ENCODE data around the gene C13orf42. TPM values are rescaled to one million over a fixed set of nuclear protein-coding genes. Genes with fewer than 3 reads are reported as not detected.

The C13orf42 gene
- total RNA-seq, 1 experiment from 2014 or later = not detected

DNA sequence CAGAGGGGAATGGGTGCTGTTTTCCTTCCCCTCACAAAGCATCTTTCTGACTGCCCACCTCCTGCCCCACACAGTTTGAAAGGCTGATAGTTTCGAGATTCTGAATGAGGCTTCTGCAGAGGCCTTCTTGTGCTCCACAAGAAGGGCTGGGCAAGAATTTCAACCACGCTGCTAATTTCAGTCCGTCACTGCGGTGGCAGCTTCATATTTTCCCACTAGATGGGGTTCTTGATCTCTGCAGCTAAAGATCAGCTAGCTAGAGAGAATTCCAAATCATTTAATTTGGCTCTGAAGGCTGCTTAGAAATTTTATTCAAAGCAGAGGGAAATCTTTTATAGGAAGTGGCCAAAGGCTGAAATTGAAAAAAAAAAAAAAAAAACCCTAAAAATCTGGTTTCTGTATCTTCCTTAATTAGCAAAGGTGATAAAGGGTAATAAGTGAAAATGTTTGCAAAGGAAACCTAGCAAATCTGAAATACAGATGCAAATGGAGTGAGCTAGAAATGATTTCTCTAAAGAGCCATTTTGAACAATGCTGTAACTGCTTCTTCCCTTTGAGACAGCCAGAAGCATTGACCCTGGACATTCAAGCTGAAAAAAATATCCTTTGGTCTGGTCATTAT lies 38.0 kb upstream of the C13orf42 start:
- ATAC-seq (peak; percentile 83), DNase-seq (ENCODE audit: low read depth, low spot score) (peak; percentile 34)
- no TSS peak for BruUV-seq (replicated peaks)
- CTCF ChIA-PET = interaction anchor here (0.9 to 5.4 kb wide), 9 partner anchors 24 to 652 kb away, joined by 3 to 126 read pairs (median 4); no protein-coding TSS in a partner anchor
- H3K9ac ChIP-seq (ENCODE audit: low read length) = no peak overlapping the region
- no peaks in the 10 kb centered on the region for H3K9me2 ChIP-seq (ENCODE audit: insufficient read depth)
- H4K20me1 ChIP-seq (ENCODE audit: insufficient read depth) = no peaks in the 10 kb centered on the region
- H3K36me3 ChIP-seq (ENCODE audit: control insufficient read depth in 1 of 2, insufficient read depth in 2 of 2, low read length in 2 of 2) = no peaks in the 10 kb centered on the region
- no peak overlapping the region for H3K27ac ChIP-seq (ENCODE audit: low read depth, low read length)
- no peak overlapping the region for H2AFZ ChIP-seq (ENCODE audit: low read depth, low read length, poor library complexity, severe bottlenecking)
- intact Hi-C loops (cut with micrococcal nuclease) = loop anchor here (1.0 kb wide), 2 partner anchors 137 to 648 kb away; no protein-coding TSS in a partner anchor
- RAD21 ChIA-PET (ENCODE audit: low non-redundant PET in 1 of 2, low total read pairs in 2 of 2, uncharacterized antibody in 2 of 2, unreplicated experiment in 2 of 2) = interaction anchor here (0.8 to 1.9 kb wide), 3 partner anchors 137 to 649 kb away, joined by 3 to 20 read pairs (median 4); no protein-coding TSS in a partner anchor
- no peaks in the 10 kb centered on the region for H3K4me1 ChIP-seq (ENCODE audit: control insufficient read depth in 1 of 2, insufficient read depth in 2 of 2, low read length in 2 of 2)
- H3K79me2 ChIP-seq (ENCODE audit: insufficient read depth, low read length) = no peaks in the 10 kb centered on the region
- no peaks in the 10 kb centered on the region for H3K9me3 ChIP-seq (ENCODE audit: control insufficient read depth in 1 of 2, insufficient read depth in 1 of 2, low read depth in 1 of 2, low read length in 2 of 2)
- H3K4me3 ChIP-seq (replicated peaks in 1 of 2; ENCODE audit: low read depth in 1 of 2, low read length in 2 of 2) = no peak overlapping the region
- POLR2A ChIA-PET = interaction anchor here (0.7 to 1.3 kb wide), 3 partner anchors 12 to 649 kb away, joined by 3 to 6 read pairs (median 4); no protein-coding TSS in a partner anchor
- TF ChIP-seq ZFX (IDR thresholded peaks at IDR 0.05) (no peak), SP1 (IDR thresholded peaks at IDR 0.05; ENCODE audit: low read depth) (no peak), CTCF (IDR thresholded peaks at IDR 0.05 in 2 of 3, conservative IDR thresholded peaks at IDR 0.05 in 1 of 3; ENCODE audit: borderline replicate concordance in 1 of 3, insufficient read depth in 1 of 3, low read depth in 2 of 3, low read length in 2 of 3) (peak; percentile 58 to 65 (median 60); a peak in 5 of 6 replicates), RAD21 (IDR thresholded peaks at IDR 0.05; ENCODE audit: low read depth) (peak; percentile 82), TCF7L2 (IDR thresholded peaks at IDR 0.05; ENCODE audit: borderline replicate concordance, extremely low read depth, insufficient read depth, insufficient read length) (no peak), MAX (IDR thresholded peaks at IDR 0.05) (no peak)
- H3K4me2 ChIP-seq (ENCODE audit: low read length) = no peak overlapping the region
- H3K27me3 ChIP-seq (ENCODE audit: insufficient read depth, low read length) = peaks cover 24% of the 10 kb centered on the region; the same call in 1 of the 2 replicates
